ENCODE data around the gene LPP.
"Not testable (repeated sequence)": the region's sequence is repeated elsewhere in the genome, so short reads cannot be mapped to it uniquely, and the experiment has no call there.

The LPP gene

DNA sequence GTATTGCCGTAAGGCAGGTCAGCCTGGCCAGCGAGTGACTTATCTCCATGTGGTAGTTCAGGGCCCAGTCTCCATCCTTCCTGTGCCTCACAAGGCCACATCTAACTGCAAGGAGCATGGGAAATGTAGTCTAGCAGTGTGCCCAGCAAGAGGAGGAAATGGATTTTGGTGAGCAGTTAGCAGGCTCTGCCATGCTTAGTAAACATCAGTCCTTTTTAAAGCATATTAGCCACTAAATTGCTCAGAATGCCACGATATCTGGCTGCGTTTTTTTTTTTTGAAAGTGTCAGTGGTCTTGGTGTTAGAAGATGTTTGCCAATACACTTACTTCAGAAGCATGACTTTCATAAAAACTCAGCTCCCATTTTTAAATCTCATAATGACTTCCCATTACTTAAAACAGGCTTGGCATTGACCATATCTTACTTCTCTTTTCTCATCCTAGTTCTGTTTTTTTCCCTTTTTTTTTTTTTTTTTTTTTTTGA, 547.6 kb downstream of the LPP start:
- no peak for DNase-seq (ENCODE audit: low read depth in 2 of 2)

DNA sequence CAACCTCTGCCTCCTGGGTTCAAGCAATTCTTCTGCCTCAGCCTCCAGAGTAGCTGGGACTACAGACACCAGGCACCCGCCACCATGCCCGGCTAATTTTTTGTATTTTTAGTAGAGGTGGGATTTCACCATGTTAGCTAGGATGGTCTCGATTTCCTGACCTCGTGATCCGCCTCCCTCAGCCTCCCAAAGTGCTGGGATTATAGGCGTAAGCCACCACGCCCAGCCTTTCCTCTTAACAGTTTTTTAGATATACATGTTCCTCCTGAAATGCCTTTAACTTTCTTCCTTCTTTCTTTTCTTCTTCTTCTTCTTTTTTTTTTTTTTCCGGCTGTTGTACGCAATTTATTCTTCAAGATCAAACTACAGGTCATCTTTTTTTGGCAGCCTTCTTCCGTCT, 548.1 kb downstream of the LPP start:
- DNase-seq (ENCODE audit: low read depth in 2 of 2), result not testable (repeated sequence)

DNA sequence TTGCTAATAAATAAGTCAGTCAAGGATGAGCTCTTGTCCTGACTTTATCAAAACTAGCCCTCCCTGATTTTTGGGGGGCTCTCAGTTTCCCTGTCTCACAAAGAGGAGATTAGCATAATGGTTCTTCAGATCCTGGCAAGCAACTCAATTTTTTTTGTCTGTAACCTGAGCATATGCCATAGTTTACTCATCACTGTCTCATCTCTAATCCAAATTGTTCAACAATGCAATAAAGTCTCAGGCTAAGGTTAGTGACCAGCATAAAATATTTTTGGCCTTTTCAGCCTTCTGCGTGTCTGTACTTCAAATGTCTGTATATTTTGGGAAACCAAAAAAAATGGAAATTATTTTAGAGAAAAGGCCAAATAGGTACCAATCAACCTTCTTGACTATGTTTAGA, 552.2 kb downstream of the LPP start:
- no peak for DNase-seq (ENCODE audit: low read depth in 2 of 2)

DNA sequence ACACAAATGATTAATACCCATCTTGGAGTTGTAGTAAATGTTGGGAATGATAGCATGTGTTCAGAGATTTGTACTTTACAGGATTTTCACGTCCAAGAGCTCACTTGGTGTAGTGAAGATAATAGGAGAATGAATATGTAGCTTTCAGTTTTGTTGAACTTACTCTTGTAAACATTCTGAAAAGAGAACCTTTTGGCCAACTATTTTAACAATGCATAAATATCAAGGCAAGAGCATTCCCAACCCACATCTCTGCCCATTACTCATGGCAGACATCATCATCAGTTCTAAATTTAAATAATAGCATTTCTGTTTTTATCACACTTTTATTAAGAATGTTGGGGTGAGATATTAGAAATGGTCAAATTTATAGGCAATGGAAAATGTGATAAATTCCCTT, 552.6 kb downstream of the LPP start:
- DNase-seq (ENCODE audit: low read depth in 2 of 2), result no peak

DNA sequence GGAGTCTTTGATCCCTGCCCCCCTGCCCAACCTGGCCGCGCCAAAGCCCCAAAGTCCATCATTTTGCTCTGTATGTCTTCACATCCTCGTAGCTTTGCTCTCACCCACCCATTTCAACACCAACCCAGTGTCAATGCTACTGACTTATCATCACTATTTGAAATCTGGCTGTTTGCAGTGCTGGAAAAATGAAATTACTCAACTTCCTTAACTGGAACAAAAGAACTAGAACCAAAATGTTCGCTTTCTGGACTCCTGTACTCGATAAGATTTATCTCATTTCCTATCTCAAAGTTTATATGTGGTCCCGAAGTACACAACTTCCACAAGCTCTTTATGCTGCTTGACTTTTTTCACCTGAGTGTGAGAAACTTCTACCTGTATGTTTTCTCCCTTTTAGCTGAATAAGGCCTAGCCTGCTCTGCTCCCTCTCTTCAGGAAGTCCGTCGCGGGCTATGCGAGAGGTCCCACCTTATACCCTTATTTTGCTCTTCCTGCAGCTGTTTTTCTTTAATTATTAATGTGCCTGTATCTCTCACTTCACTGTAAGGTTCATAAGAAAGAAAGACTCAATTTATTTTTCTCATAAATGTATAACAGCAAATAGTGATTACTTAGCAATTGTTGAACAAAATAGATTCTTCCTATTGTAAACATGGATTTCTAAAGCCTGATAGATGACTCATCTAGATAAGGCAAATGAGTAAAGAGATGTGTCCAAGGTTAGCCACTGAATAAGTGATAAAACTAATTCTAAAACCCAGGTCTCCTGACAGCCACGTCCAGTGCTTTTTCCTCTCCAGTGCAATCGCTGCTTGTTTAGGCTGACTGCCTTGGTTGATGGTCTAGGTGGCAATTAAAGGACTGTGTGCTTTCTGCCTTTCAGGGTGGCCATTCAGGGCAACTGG, 553.7 kb downstream of the LPP start:
- DNase-seq (ENCODE audit: low read depth in 2 of 2), result no peak

DNA sequence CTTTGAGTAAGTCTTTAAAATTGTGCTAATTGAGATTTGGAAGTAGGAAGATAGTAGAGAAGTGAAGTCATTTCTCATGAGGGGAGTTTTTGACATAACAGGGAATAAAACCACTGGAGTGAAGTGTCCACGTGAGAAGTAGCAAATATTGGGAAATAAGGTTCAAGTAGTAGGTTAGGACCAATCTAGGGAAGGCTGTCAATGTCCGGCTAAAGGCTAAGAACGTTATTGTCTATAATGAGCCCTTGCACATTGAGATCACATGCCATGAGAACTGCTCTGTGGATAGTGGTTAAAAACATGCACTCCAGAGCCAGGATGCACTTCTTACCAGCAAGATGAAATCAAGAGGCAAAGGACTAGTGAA, 557.9 kb downstream of the LPP start:
- no peak for DNase-seq (ENCODE audit: low read depth in 2 of 2)

DNA sequence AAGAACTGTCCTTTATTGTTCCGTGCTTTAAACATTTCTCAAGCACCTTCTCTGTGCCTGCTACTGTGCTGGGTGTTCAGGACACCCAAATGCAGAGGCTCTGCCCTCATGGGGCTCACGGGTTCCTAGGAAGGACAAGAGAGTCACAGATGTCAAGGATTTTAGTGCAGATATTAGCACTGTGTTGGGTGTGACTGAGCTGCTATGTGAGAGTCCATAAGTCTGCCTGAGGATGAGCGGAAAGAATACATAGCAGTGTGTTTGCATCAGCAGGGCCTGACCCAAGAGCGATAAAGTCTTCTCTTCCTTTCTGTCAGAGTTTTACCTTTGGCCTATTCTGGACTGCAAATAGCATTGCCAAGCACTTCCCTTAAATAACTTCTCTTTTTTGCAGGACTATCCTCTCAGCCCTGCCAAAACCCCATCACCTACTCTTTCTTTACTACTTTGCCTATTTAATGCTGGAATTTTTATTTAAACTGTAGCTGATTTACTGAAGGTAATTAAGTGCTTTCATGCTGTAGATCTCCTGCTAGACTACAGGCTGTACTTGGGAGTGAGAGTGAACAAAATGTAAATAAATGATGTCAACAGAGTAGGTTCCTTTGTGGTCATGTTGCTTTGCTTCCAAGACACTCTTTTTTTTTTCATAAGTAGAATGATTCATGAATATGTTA, 558.4 kb downstream of the LPP start:
- DNase-seq (ENCODE audit: low read depth in 2 of 2), result peak in 1 of 2 experiments; percentile 33

DNA sequence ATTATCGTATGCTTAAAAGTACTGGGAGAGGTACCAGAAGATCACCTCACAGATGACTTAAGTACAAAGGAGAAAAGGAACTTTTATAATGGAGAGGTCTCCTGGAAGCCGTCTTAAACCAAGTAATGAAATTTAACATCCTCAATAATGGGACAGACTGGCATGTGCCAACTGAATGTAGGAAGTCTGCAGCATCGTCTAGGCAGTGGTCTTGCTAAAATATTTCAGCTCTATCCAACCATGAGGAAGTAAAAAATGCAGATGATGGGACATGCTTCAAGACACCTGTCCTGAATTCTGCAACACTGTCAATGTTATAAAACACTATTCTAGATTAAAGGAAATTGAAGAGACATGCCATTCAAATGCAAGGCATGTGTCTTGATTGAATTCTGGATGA, 559.0 kb downstream of the LPP start:
- no peak for DNase-seq (ENCODE audit: low read depth in 2 of 2)

DNA sequence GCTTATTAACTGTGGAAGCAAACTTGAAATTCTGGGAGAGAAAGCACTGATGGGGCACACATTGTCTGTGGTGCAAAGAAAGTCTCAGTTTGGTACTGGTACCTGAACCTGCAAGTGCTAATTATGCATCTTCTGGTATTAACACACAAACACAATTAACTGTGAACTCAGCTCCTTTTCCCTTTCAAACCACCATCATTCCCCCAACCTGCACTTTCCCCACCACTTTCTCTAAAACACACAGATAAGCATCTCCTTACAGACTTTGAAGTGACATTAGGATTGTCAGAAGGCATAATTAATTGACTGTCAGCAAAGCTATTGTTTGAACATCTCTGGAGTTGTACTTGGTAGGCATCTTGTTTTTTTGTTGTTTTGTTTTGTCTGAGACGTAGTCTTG, 565.6 kb downstream of the LPP start:
- no peak for DNase-seq (ENCODE audit: low read depth in 2 of 2)

DNA sequence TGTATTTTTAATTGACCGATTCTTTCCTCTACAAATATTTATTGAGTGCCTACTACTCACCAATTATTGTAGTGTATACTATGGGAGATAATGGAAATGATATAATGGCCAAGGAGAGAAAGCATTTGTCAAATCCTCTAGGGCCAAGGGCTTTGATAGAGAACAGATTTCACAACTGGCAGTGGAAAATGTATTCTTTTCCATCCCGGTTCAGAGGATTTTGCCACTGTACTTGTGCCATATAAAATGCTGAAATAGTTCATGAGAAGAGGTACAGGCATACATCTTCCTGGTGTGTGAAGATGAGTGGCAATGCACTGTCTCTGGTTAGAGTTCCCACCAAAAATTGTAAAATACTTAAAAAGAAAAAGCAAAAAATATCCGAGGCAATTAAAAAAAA, 566.3 kb downstream of the LPP start:
- DNase-seq (ENCODE audit: low read depth in 2 of 2), result no peak

DNA sequence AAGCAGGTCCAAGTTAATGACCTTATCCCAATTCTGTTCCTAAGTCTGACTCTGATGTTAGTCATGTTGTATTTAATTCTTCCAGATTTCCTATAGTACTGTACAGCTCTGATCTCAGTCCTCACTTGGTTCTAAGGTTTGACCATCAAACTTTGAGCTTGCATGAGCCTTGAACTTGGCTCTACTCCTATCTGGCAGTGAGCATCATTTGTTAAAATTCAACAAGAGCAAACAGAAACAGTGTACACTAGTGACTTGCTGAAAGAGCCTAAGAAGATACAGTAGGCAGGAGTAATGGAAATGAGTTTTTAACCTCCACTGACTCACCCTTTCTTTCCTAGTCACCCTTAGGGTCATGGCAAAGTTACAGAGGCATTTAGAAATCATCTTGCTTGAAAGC, 566.7 kb downstream of the LPP start:
- DNase-seq (ENCODE audit: low read depth in 2 of 2), result no peak

DNA sequence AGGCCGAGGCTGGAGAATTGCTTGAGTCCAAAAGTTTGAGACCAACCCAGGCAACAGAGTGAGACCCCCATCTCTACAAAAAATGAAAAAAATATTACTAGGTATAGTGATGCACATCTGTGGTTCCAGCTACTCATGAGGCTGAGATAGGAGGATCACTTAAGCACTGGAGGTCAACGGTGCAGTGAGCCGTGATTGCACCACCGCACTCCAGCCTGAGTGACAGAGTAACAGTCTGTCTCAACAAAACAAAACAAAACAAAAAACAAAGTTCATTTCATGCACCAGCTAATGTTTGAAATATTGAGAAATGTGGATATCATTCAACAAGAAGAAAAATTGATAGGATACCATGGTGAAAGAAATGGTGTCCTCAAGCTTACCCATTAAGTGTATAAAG, 567.4 kb downstream of the LPP start:
- DNase-seq (ENCODE audit: low read depth in 2 of 2), result no peak

DNA sequence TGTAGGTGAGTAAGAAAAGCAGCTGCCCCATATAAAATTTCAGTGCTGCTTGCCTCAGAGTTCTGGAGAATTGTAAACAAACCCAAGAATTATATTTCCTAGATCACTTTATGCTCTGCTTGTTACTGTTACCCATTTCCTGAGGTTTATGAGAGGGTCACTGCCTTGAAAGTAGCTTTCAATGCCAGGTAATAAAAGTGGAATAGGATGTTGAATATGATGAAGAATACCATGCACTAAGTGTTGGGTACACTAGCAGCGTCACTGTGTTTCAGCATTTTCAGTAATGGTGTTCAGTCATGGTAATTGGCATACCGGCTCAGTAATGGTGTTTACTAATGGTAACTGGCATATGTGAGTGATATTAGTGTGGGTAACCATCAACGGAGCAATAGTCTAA, 568.0 kb downstream of the LPP start:
- DNase-seq (ENCODE audit: low read depth in 2 of 2), result no peak

DNA sequence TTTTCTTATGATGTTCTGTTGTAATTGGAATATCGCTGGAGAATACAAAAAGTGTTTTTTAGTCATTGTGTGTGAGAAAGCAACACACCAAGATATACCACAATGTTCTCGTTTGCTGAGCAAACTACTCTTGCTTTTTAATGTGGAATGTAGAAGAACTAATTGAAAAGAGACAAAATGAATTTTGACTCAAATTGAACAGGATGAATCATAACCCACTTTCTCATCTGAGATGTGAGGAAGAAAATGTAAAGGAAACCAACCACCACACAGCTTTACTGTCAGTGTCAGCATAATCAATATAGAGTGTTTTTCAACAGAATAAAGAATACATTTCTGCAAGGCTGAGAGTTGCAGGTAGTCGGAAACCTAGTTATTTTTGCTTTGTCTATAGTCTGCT, 569.0 kb downstream of the LPP start:
- DNase-seq (ENCODE audit: low read depth in 2 of 2), result no peak

DNA sequence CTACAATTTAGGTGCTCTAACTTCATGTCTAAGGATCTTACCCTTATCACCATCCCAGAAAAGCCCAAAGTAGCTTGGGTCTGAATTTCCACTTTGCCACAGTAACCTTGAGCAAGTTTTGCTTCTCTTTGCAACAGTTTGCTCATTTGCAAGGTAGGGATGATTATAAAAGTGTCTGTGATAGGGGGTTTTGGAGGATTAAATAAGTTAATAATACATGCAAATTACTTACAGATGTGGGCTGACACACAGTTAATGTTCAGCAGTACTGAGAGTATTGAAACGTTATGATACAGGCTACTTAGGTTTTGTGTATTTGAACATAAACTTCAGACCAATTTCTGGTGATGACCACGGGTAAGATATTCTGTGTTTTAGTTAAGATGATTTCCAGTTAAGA, 573.1 kb downstream of the LPP start:
- DNase-seq (ENCODE audit: low read depth in 2 of 2), result no peak

DNA sequence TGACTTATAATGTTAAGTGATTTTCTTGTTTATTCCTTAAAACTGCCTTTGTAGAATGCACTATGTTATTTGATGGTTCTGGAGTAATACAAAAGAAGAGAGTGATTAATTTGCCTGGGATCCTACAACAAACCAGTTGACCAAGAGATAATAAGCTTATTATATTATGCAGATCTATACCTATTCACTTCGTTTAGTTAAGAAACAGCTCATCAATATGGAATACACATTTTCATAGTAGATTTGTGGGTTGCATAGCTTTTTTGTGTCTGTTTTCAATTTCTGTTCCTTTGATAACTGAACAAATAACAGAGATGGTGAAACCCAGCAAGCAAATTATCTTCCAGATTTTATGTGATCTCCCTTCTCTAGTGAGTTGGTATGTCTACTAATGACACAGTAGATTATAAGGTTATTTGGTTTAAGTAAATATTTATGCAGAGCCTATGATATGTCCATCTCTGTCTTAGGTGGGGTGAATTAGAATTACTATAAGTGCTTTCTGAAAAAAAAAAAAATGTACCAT, 574.5 kb downstream of the LPP start:
- no peak for DNase-seq (ENCODE audit: low read depth in 2 of 2)

DNA sequence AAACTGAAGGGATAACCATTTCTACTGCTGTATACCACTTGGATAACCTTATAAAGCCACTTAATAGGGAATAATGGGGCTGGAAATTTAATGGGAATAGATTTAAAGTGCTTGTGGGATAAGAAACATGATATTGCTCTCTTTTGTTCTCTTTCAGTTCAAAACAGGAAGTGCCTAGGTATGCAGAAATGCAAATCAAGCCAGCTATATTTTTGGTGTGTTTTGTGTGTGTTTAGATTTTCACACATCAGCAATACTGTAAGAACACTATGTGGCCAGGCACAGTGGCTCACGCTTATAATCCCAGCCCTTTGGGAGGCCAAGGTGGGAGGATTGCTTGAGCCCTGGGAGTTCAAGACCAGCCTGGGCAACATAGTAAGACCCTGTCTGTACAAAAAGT, 575.5 kb downstream of the LPP start:
- no peak for DNase-seq (ENCODE audit: low read depth in 2 of 2)

DNA sequence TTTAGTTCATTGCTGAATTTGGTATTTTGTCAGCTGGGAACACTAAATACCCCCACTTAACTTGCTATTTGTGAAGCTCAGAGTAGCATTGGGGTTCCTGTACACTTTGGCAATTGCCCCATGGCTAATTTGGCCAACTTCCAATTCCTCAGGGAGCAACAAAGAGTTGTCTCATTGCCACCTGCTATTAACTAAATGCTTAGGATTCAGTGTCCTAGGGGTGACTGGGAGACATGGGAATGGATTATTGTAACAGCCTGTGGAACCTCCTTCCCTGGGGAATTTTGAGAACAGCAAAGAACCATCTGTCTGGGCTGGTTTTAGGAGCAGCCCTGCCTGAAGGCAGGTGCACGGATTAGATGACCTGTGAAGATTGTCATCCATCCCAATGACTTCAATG, 580.4 kb downstream of the LPP start:
- DNase-seq (ENCODE audit: low read depth in 2 of 2), result no peak

DNA sequence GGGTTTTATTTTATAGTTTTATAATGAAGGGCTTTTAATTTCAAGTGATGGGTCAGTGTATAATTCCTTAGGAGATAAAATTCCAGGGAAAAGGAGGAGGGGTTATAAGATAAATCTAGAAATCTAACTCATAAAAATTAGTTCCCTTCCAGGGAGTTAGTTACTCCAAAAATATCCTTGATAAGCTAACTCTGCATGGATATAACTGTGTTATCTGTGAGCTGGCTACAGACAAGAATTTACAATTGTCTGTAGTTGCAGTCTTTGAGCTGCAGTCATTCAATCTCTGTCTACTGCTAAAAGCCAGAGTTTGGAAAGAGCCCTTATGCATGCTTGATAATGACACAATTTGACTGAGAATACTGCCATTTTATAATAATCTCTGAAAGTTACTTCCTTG, 585.6 kb downstream of the LPP start:
- no peak for DNase-seq (ENCODE audit: low read depth in 2 of 2)

DNA sequence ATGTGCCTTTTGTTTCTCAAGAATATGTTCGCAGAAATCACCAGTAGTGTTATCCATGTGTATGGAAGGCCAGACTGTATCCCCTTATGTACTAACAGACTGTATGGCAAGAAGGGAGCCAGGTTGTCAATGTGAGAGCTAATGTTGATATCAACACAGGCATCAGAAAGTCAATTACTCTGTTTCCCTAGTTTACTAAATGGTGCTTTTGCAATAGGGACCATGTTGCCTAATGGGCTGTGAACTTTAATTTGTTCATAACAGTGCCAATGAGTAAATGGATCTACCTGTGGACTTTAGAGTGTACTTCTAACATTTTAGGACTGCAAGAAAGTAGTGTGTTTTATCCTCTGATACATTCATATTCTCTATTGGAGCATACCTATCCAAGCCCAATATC, 586.1 kb downstream of the LPP start:
- DNase-seq (ENCODE audit: low read depth in 2 of 2), result no peak

DNA sequence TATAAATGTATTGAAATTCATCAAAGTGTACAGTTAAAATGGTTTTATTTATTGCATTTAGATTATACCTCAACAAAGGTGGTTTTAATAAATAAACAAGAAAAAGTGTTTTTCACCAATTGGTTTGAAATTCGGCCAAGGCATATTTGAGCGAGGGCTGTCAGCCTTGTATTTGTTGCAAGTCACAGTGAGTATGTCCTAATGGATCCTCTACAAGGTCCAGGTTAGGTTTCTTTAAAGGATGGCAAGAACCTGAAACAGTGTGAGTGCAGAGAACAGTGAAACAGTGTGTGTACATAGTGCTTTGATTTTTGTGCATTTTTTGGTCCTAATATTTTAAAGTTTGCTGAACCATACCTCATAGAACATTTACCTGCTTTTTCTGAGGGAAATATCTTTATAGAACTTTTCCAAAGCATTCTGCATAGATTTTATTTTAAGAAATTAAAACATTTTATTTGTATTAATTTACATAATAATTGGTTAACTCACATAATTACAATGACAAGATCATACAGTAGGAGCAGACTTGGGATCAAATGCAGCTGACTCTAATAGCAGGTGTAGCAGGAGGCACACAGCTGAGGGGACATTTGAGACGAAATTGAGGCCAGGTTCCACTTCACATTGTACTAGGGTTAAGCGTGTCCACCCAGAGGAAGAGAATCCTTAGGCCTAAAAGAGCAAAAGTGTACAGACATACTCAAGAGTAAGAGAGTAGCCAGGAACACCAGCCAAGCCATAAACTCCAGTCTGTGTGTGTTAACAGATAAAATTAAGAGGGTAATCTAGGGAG, 589.0 kb downstream of the LPP start:
- no peak for DNase-seq (ENCODE audit: low read depth in 2 of 2)

DNA sequence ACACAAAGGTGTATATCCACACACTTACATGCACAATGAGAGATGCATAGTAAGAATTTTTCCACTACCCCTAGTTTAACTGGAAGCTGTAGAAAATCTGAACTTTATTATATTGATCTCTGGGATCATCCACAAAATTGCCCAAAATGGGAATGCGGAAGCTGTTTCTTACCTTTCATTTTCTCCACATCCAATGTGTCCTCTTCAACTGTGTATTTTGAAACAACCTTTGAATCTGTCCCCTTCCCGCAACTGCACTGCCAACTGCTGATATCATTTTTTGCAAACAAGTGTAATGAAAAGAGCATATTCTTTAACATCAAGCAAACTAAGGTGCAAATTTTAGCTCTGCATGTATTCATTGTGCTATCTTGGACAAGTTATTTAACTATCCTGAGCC, 590.2 kb downstream of the LPP start:
- DNase-seq (ENCODE audit: low read depth in 2 of 2), result no peak

All from fibroblast of skin of left biceps (primary cell).